Spleen (tissue), 7 donors: ENCODE data around the gene RORB.

Source experiments
- POLR2A ChIP-seq, 3 donors: fragments of 450-650 bp; IDR thresholded peaks; one replicate each; pipeline ENCODE4 v1.5.1; 2017; ENCODE audit warnings: antibody characterized with exemption in 3 of 3, mild to moderate bottlenecking in 1 of 3
- POLR2AphosphoS5 ChIP-seq, 3 donors: sonication (generic); formaldehyde crosslinking; IDR thresholded peaks; one replicate each; pipeline ENCODE4 v1.5.1; 2017; ENCODE audit warnings: antibody characterized with exemption in 3 of 3
- TF ChIP-seq, protein P1 (sequence below), 11 experiments: fragments of 200-600 bp in 7 of 11; fragments of 450-650 bp in 4 of 11; sonication (generic) in 4 of 11; IDR thresholded peaks in 8 of 11; conservative IDR thresholded peaks in 3 of 11; 1 replicate in 7 of 11; 2 replicates in 4 of 11; pipeline versions ENCODE4 v1.4.0 to v1.8.0; 2016 to 2021; ENCODE audit warnings: antibody characterized with exemption in 11 of 11, inconsistent platforms in 4 of 11, mild to moderate bottlenecking in 1 of 11
- donor health status: DM: no; HTN: no; CAD: no; lungs with moderate emphysema.
- donor health status: DM: no; HTN: no; CAD: no.
- donor health status: DM: no; HTN: no; CAD: no.

- TF ChIP-seq, protein P1, sequence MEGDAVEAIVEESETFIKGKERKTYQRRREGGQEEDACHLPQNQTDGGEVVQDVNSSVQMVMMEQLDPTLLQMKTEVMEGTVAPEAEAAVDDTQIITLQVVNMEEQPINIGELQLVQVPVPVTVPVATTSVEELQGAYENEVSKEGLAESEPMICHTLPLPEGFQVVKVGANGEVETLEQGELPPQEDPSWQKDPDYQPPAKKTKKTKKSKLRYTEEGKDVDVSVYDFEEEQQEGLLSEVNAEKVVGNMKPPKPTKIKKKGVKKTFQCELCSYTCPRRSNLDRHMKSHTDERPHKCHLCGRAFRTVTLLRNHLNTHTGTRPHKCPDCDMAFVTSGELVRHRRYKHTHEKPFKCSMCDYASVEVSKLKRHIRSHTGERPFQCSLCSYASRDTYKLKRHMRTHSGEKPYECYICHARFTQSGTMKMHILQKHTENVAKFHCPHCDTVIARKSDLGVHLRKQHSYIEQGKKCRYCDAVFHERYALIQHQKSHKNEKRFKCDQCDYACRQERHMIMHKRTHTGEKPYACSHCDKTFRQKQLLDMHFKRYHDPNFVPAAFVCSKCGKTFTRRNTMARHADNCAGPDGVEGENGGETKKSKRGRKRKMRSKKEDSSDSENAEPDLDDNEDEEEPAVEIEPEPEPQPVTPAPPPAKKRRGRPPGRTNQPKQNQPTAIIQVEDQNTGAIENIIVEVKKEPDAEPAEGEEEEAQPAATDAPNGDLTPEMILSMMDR (IDR thresholded peaks at IDR 0.05 in 8 of 11, conservative IDR thresholded peaks at IDR 0.05 in 3 of 11) = no peak
- TF ChIP-seq POLR2AphosphoS5 (IDR thresholded peaks at IDR 0.05) = no peak
- no peak for TF ChIP-seq POLR2A (IDR thresholded peaks at IDR 0.05)
Measured at GRCh38 chr9:74662674-74663073, 165.5 kb downstream of the RORB start.
